A549 treated with GW870086 at 1 μM for 4 hours (cell line): ENCODE measurements around the gene RNF144A. TPM values are rescaled to one million over a fixed set of nuclear protein-coding genes. Genes with fewer than 3 reads are reported as not detected.

Experiments used
- total RNA-seq: library from RNA; stranded (reverse); fragments of 200-300 nt; extraction: Qiagen RNA extraction; gene quantifications from 5 replicates; pipeline ENCODE4 v1.2.3, GENCODE V29; 2022; ENCODE audit warnings: low read depth

Gene RNF144A, protein sequence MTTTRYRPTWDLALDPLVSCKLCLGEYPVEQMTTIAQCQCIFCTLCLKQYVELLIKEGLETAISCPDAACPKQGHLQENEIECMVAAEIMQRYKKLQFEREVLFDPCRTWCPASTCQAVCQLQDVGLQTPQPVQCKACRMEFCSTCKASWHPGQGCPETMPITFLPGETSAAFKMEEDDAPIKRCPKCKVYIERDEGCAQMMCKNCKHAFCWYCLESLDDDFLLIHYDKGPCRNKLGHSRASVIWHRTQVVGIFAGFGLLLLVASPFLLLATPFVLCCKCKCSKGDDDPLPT
- 6.4 to 10.0 TPM (median 8.4 TPM) in 5 replicates for total RNA-seq

DNA sequence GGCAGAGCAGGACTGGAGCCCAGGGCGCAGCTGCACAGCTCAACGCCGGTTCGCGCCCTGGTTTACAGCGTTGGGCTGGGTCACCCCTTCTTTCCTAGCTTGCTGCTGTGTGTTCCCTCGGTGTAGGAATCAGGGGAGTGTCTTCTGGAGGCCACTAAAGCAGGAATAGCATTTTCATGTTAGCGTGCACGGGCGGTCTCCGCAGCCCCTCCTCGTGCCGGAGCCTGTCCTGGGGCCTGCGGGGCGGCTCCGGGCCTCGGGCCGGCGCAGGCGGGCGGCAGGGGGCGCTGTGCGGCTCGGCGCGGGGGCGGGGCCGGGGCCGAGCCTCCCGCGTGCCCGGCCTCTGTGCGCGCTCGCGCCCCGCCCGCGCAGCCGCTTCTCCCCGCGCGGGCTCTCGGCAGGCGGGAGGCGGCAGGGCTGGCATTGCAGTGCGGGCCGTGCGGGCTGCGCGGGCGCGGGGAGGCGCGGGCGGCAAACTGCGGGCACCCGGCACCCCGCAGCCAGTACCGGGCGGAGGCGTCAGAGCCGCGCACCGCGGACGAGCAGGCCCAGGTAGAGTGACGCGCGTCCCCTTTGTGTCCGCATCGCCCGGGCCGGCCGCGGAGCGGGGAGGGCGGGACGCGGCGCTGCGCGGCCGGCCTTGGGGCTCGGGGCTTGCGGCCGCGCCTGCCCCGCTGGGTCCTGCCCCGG is at the start of gene RNF144A:
RNF144A (plus strand) TSS at position 342 of the 690 bp plus-strand sequence. CDS start 79,515 bp downstream, outside the sequence.

DNA sequence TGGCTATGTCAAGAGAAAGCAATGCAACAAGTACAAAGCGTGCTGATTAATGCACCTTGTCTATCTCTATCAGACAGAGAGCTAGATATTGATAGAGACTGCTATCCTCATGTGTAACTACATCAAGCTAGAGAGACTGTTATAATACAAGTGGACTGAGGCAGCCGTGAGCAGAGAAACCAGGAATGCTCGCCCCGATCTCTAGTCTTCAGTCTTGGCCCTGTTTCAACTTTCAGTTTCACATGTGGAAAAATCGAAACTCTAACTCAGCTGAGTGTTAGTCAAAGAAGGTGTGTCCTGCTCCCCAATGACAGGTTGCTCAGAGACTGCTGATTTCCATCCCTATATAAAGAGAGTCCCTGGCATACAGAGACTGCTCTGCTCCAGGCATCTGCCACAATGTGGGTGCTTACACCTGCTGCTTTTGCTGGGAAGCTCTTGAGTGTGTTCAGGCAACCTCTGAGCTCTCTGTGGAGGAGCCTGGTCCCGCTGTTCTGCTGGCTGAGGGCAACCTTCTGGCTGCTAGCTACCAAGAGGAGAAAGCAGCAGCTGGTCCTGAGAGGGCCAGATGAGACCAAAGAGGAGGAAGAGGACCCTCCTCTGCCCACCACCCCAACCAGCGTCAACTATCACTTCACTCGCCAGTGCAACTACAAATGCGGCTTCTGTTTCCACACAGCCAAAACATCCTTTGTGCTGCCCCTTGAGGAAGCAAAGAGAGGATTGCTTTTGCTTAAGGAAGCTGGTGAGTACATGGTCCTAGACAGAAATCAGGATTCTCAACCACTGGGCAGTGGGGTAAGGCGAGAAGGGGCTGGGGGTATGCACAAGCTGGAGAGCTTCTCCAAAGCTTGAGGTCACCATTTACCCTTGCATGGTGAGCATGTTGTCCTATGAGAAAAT is 39.6 kb upstream of the RNF144A start, which contains the start of gene RSAD2:
RSAD2 (plus strand) TSS at position 376 of the 903 bp plus-strand sequence; CDS start at position 400, 24 bp downstream.

Other genes starting within 250 kb of the RNF144A start
- 0.65 to 1.3 TPM (median 0.77 TPM) in 5 replicates for gene CMPK2, start 51.5 kb upstream of the RNF144A start, total RNA-seq
- gene RSAD2, start 39.6 kb upstream of the RNF144A start, total RNA-seq, result 0.13 to 0.30 TPM (median 0.25 TPM) in 5 replicates